Esophagus squamous epithelium (tissue), 5 donors: ENCODE measurements around the gene ESYT2. TPM values are rescaled to one million over a fixed set of nuclear protein-coding genes. Genes with fewer than 3 reads are reported as not detected.

ENCODE experiments used
- DNase-seq: peaks from one replicate; lab custom pipeline; 2025; lab: John Stamatoyannopoulos, UW
- H3K27ac ChIP-seq, 4 donors: fragments of 200-600 bp; sonication (generic); one replicate each; pipeline ENCODE4 v1.5.1; 2016 to 2019; ENCODE audit warnings: mild to moderate bottlenecking in 1 of 4
- H3K27me3 ChIP-seq, 4 donors: fragments of 200-600 bp; sonication (generic); 1 replicate in 3 of 4; 2 replicates in 1 of 4; pipeline versions ENCODE4 v1.5.1 to v1.6.0; 2017 to 2021; ENCODE audit warnings: antibody characterized with exemption in 1 of 4
- H3K36me3 ChIP-seq, 3 donors: fragments of 200-600 bp; sonication (generic); one replicate each; pipeline ENCODE4 v1.5.1; 2016 to 2019
- H3K4me1 ChIP-seq, 3 donors: fragments of 200-600 bp; sonication (generic); one replicate each; pipeline ENCODE4 v1.5.1; 2017 to 2019
- H3K4me3 ChIP-seq, 4 donors: fragments of 200-600 bp; sonication (generic); 1 replicate in 3 of 4; 2 replicates in 1 of 4; pipeline ENCODE4 v1.5.1; 2016 to 2019; ENCODE audit warnings: mild to moderate bottlenecking in 2 of 4, moderate library complexity in 1 of 4
- H3K9me3 ChIP-seq, 3 donors: fragments of 200-600 bp; sonication (generic); one replicate each; pipeline ENCODE4 v1.5.1; 2016 to 2019
- CTCF ChIP-seq, 6 experiments: fragments of 450-650 bp in 4 of 6; fragments of 200-600 bp in 2 of 6; sonication (generic) in 2 of 6; IDR thresholded peaks; one replicate each; pipeline ENCODE4 v1.5.1; 2016 to 2019; ENCODE audit warnings: antibody characterized with exemption in 6 of 6, mild to moderate bottlenecking in 4 of 6, moderate library complexity in 4 of 6
- POLR2A ChIP-seq, 4 donors: fragments of 450-650 bp; IDR thresholded peaks; one replicate each; pipeline ENCODE4 v1.6.1; 2017; ENCODE audit warnings: antibody characterized with exemption in 4 of 4, mild to moderate bottlenecking in 4 of 4, moderate library complexity in 3 of 4
- WGBS, 2 donors: methylation state at CpG; one replicate each; pipeline ENCODE4 v1.1.5; 2018; 5-methylcytosine and 5-hydroxymethylcytosine counted together
- intact Hi-C: fragments of 100-400 bp; cut with DNase I; formaldehyde crosslinking; loops from one replicate; pipeline ENCODE4 v1.15.0; 2022
- total RNA-seq, 4 donors: library from RNA; depleted of rRNA; stranded (reverse); fragments of >200 nt; gene quantifications; one replicate each; pipeline ENCODE4 v1.1.0, GENCODE V29; 2016
- donor health status: DM: yes; HTN: yes; CAD: no.

The ESYT2 gene
- total RNA-seq, 4 donors from 2014 or later = 52.1 to 94.2 (median 60.5) TPM

- no peaks in the 10 kb centered on the region for H3K27me3 ChIP-seq
- TF ChIP-seq CTCF (IDR thresholded peaks at IDR 0.05) = no peak
- no peak for TF ChIP-seq POLR2A (IDR thresholded peaks at IDR 0.05)
- H3K36me3 ChIP-seq = peaks cover 0 to 46% (median 8%) of the 10 kb centered on the region in 3 donors
- WGBS, 2 donors = 91 to 95% methylated on average over 18 of the region's 18 CpGs
- H3K27ac ChIP-seq = peak overlapping the region in 3 of 4 donors; percentile 40 to 49 (median 42)
- intact Hi-C loops = no loop called here
- DNase-seq = no peak
- no peaks in the 10 kb centered on the region for H3K9me3 ChIP-seq
- H3K4me1 ChIP-seq = peaks cover 15 to 51% (median 26%) of the 10 kb centered on the region in 3 donors
- H3K4me3 ChIP-seq = no peak overlapping the region
Observed at GRCh38 chr7:158808126-158808525, 21.2 kb downstream of the ESYT2 start.

GRCh38 chr7:158805937-158806336, 23.4 kb downstream of the ESYT2 start:
- no peak overlapping the region for H3K4me3 ChIP-seq
- TF ChIP-seq CTCF (IDR thresholded peaks at IDR 0.05) = no peak
- no peak for TF ChIP-seq POLR2A (IDR thresholded peaks at IDR 0.05)
- H3K9me3 ChIP-seq = no peaks in the 10 kb centered on the region
- H3K36me3 ChIP-seq = peaks cover 0 to 46% (median 8%) of the 10 kb centered on the region in 3 donors
- DNase-seq = no peak
- peak overlapping the region in 2 of 4 donors; percentile 13 to 31 for H3K27ac ChIP-seq
- 63 to 81% methylated on average over 7 to 18 of the region's 21 CpGs for WGBS, 2 donors
- intact Hi-C loops = no loop called here
- no peaks in the 10 kb centered on the region for H3K27me3 ChIP-seq
- peaks cover 16 to 47% (median 17%) of the 10 kb centered on the region in 3 donors for H3K4me1 ChIP-seq

GRCh38 chr7:158805414-158805813, 23.9 kb downstream of the ESYT2 start:
- WGBS, 2 donors = 93 to 98% methylated on average over 2 of the region's 2 CpGs
- intact Hi-C loops = no loop called here
- H3K27me3 ChIP-seq = no peaks in the 10 kb centered on the region
- H3K36me3 ChIP-seq = peaks cover 0 to 43% (median 8%) of the 10 kb centered on the region in 3 donors
- no peak overlapping the region for H3K4me3 ChIP-seq
- DNase-seq = no peak
- no peaks in the 10 kb centered on the region for H3K9me3 ChIP-seq
- TF ChIP-seq CTCF (IDR thresholded peaks at IDR 0.05) (no peak), POLR2A (IDR thresholded peaks at IDR 0.05) (no peak)
- H3K27ac ChIP-seq = peak overlapping the region in 1 of 4 donors; percentile 19
- peaks cover 11 to 47% (median 17%) of the 10 kb centered on the region in 3 donors for H3K4me1 ChIP-seq

- 90 to 92% methylated on average over 20 to 22 of the region's 22 CpGs for WGBS, 2 donors
- intact Hi-C loops = no loop called here
- TF ChIP-seq POLR2A (IDR thresholded peaks at IDR 0.05) (no peak), CTCF (IDR thresholded peaks at IDR 0.05) (no peak)
- Histone ChIP-seq H3K9me3 (no peaks in the 10 kb centered on the region), H3K36me3 (peaks cover 0 to 39% (median 8%) of the 10 kb centered on the region in 3 donors), H3K27ac (peak overlapping the region in 1 of 4 donors; percentile 19), H3K4me1 (peaks cover 10 to 47% (median 17%) of the 10 kb centered on the region in 3 donors), H3K4me3 (no peak overlapping the region), H3K27me3 (no peaks in the 10 kb centered on the region)
- no peak for DNase-seq
Observed at GRCh38 chr7:158804335-158804734, 25.0 kb downstream of the ESYT2 start.

GRCh38 chr7:158803367-158803969, 25.8 kb downstream of the ESYT2 start:
- Histone ChIP-seq H3K36me3 (peaks cover 0 to 32% (median 8%) of the 10 kb centered on the region in 3 donors), H3K4me1 (peaks cover 10 to 44% (median 17%) of the 10 kb centered on the region in 3 donors), H3K9me3 (no peaks in the 10 kb centered on the region), H3K4me3 (no peak overlapping the region), H3K27ac (peak overlapping the region; percentile 54 to 76 (median 66)), H3K27me3 (no peaks in the 10 kb centered on the region)
- WGBS, 2 donors = 81% methylated on average over 16 to 25 of the region's 35 CpGs
- DNase-seq = no peak
- intact Hi-C loops = no loop called here
- TF ChIP-seq CTCF (IDR thresholded peaks at IDR 0.05) (no peak), POLR2A (IDR thresholded peaks at IDR 0.05) (no peak)
